Stomach smooth muscle (tissue), 2 donors: ENCODE data around the gene RINT1.
A peak's percentile ranks its signal among the peaks of the same experiment; 100 is the strongest.
"Not testable (repeated sequence)": the region's sequence is repeated elsewhere in the genome, so short reads cannot be mapped to it uniquely, and the experiment has no call there.

Experiments
- H3K27ac ChIP-seq: one replicate; pipeline ENCODE4 v1.7.0; 2013; ENCODE audit warnings: mild to moderate bottlenecking, low read length, inconsistent platforms
- H3K27me3 ChIP-seq, 2 donors: one replicate each; pipeline ENCODE4 v1.7.0; 2013; ENCODE audit warnings: low read length in 2 of 2; ENCODE audit not compliant: insufficient read depth in 2 of 2, control insufficient read depth in 1 of 2
- H3K36me3 ChIP-seq, 2 donors: one replicate each; pipeline ENCODE4 v1.7.0; 2013; ENCODE audit warnings: low read length in 2 of 2; ENCODE audit not compliant: control insufficient read depth in 2 of 2, insufficient read depth in 2 of 2
- H3K4me1 ChIP-seq: one replicate; pipeline ENCODE4 v1.7.0; 2013; ENCODE audit warnings: low read length; ENCODE audit not compliant: control insufficient read depth, insufficient read depth
- H3K4me3 ChIP-seq, 2 donors: one replicate each; pipeline ENCODE4 v1.7.0; 2013; ENCODE audit warnings: low read length in 2 of 2
- H3K9ac ChIP-seq, 2 donors: one replicate each; pipeline ENCODE4 v1.7.0; 2013; ENCODE audit warnings: low read length in 2 of 2, mild to moderate bottlenecking in 1 of 2
- H3K9me3 ChIP-seq, 2 donors: one replicate each; pipeline ENCODE4 v1.7.0; 2013; ENCODE audit warnings: low read length in 2 of 2; ENCODE audit not compliant: control insufficient read depth in 2 of 2
- donor health status: healthy.
- donor health status: Pancreatic carcinoma.

Gene RINT1

DNA sequence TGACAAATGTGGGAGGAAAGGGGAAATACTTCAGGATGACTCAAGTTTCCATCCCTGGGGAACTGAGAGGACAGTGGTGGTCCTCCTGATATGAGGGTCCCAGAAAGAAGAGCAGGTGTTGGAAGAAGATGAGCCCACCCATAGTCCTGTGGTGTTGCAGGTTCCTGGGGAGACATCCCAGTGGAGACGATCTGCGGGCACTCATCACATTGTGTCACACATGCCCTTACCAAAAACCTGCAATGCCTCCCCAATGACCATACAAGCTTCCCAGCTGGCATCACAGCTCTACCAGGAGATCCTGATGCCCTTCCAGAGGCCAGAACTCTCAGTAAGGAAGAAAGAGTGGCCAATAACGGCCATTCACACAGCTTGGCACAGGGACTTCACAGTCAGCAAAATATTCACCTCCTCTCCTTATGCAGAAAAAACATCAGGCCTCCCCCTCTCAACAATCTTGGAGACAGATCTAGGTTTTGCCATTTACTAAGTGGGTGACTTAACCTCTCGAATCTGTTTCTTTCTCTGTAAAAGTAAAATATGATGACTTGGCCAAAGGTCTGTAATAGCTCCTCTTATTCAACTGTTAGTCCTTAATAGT lies 19.0 kb upstream of the RINT1 start:
- Histone ChIP-seq H3K36me3 (peaks cover 0 to 3% of the 10 kb centered on the region in 2 donors), H3K9ac (no peak overlapping the region), H3K9me3 (no peaks in the 10 kb centered on the region), H3K4me3 (no peak overlapping the region), H3K27me3 (no peaks in the 10 kb centered on the region), H3K27ac (no peak overlapping the region), H3K4me1 (no peaks in the 10 kb centered on the region)

- H3K4me1 ChIP-seq, H3K4me3 ChIP-seq, H3K9ac ChIP-seq: not testable (repeated sequence)
Observed at GRCh38 chr7:105515610-105516009, 16.4 kb upstream of the RINT1 start.

GRCh38 chr7:105519353-105519752 lies 12.6 kb upstream of the RINT1 start:
- Histone ChIP-seq H3K4me1 (peaks cover 11% of the 10 kb centered on the region), H3K36me3 (no peaks in the 10 kb centered on the region), H3K4me3 (no peak overlapping the region), H3K27ac (no peak overlapping the region), H3K27me3 (no peaks in the 10 kb centered on the region), H3K9me3 (no peaks in the 10 kb centered on the region), H3K9ac (no peak overlapping the region)

More at GRCh38 chr7:105515610-105516009, 16.4 kb upstream of the RINT1 start:
- H3K27ac ChIP-seq, H3K9me3 ChIP-seq, H3K27me3 ChIP-seq, H3K36me3 ChIP-seq: not testable (repeated sequence)

- H3K27ac ChIP-seq, H3K9me3 ChIP-seq, H3K9ac ChIP-seq, H3K4me3 ChIP-seq, H3K27me3 ChIP-seq, H3K36me3 ChIP-seq: not testable (repeated sequence)
- H3K4me1 ChIP-seq, result peaks cover 11% of the 10 kb centered on the region
Observed at GRCh38 chr7:105520620-105521019, 11.4 kb upstream of the RINT1 start.

DNA sequence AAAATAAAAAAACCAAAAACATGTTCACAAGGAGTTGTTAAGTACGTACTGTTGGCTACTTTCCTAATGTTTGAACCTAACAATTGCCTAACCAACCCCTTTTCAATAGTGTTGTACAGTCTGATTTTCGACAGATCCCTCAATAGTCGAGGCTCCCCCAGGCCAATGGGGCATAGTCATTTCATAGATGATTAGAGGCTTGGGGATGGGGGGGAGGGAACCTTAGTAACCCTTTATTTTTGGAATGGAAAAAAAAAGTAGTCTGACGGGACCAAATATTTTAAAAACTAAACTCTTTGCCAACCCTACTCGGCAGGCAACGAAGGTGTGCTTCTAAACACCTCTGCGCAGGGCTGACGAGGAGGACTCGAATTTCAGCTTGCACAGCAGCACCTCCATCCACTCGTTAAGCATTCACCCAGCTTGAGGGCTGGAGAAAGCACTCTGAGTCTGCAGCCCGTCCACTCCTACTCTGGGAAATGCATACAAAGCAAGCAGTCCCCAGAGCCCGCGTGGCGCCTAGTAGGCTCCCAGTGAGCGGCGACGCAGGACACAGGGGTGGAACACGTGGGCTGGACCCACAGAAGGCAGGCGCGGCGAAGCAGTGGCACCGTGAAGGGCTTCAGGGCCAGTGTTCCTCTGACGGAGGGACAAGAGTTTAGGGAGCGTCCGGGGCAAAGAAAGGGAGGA lies 10.8 kb upstream of the RINT1 start:
- Histone ChIP-seq H3K27me3 (no peaks in the 10 kb centered on the region), H3K9ac (peak overlapping the region; percentile 71 to 86)

GRCh38 chr7:105521717-105522463 lies 10.1 kb upstream of the RINT1 start, which contains the start of gene PUS7:
TSS of gene PUS7 (minus strand) at chr7:105522271. CDS start at chr7:105508512, 13,759 bp downstream.
- H3K9ac ChIP-seq, result peak within 1 kb of the TSS; percentile 93 to 95
- no peaks in the 10 kb centered on the region for H3K27me3 ChIP-seq
- peak within 1 kb of the TSS; percentile 90 for H3K27ac ChIP-seq
- H3K36me3 ChIP-seq, result no peaks in the 10 kb centered on the region
- peaks cover 11% of the 10 kb centered on the region for H3K4me1 ChIP-seq
- H3K9me3 ChIP-seq, result no peaks in the 10 kb centered on the region
- peak within 1 kb of the TSS; percentile 83 to 94 for H3K4me3 ChIP-seq

More for the DNA sequence above, 10.8 kb upstream of the RINT1 start:
- Histone ChIP-seq H3K9me3 (no peaks in the 10 kb centered on the region), H3K4me3 (peak overlapping the region; percentile 83 to 94), H3K4me1 (peaks cover 11% of the 10 kb centered on the region), H3K36me3 (no peaks in the 10 kb centered on the region), H3K27ac (peak overlapping the region; percentile 90)

DNA sequence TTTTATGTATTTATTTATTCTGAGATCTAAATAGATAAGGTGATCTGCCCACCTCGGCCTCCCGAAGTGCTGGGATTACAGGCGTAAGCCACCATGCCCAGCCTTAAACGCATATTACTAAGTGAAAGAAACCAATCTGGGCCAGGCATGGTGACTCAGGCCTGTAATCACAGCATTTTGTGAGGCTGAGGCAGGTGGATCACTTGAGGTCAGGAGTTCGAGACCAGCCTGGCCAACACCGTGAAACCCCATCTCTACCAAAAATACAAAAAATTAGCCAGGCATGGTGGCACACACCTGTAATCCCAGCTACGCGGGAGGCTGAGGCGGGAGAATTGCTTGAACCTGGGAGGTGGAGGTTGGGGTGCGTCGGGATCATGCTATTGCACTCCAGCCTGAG lies 7.6 kb upstream of the RINT1 start:
- not testable (repeated sequence) for H3K27ac ChIP-seq, H3K9ac ChIP-seq, H3K4me3 ChIP-seq, H3K9me3 ChIP-seq, H3K27me3 ChIP-seq, H3K36me3 ChIP-seq
- H3K4me1 ChIP-seq, result peaks cover 11% of the 10 kb centered on the region

GRCh38 chr7:105524840-105525239 lies 7.2 kb upstream of the RINT1 start:
- H3K36me3 ChIP-seq, result no peaks in the 10 kb centered on the region
- H3K9me3 ChIP-seq, result no peaks in the 10 kb centered on the region
- no peak overlapping the region for H3K4me3 ChIP-seq
- H3K9ac ChIP-seq, result no peak overlapping the region
- H3K27ac ChIP-seq, result no peak overlapping the region
- peaks cover 11% of the 10 kb centered on the region for H3K4me1 ChIP-seq
- H3K27me3 ChIP-seq, result no peaks in the 10 kb centered on the region

DNA sequence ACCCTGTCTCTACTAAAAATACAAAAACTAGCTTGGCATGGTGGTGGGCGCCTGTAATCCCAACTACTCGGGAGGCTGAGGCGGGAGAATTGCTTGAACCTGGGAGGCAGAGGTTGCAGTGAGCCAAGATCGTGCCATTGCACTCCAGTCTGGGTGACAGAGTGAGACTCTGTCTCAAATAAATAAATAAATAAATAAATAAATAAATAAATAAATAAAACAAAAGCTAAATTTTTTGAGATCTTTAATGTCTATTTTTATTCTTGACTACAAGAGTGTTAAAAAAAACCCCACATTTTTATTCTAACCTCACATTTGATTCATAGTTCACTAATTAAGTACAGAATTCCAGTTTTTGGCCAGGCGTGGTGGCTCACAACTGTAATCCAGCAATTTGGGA lies 4.3 kb upstream of the RINT1 start:
- not testable (repeated sequence) for H3K4me3 ChIP-seq, H3K27ac ChIP-seq, H3K27me3 ChIP-seq, H3K4me1 ChIP-seq, H3K36me3 ChIP-seq, H3K9me3 ChIP-seq, H3K9ac ChIP-seq

GRCh38 chr7:105530126-105530525 lies 1.9 kb upstream of the RINT1 start:
- no peaks in the 10 kb centered on the region for H3K9me3 ChIP-seq
- H3K36me3 ChIP-seq, result no peaks in the 10 kb centered on the region
- peaks cover 10% of the 10 kb centered on the region for H3K4me1 ChIP-seq
- H3K27ac ChIP-seq, result no peak overlapping the region
- H3K4me3 ChIP-seq, result no peak overlapping the region
- no peak overlapping the region for H3K9ac ChIP-seq
- no peaks in the 10 kb centered on the region for H3K27me3 ChIP-seq

GRCh38 chr7:105530546-105530945 lies 1.5 kb upstream of the RINT1 start:
- H3K9me3 ChIP-seq, result no peaks in the 10 kb centered on the region
- H3K36me3 ChIP-seq, result no peaks in the 10 kb centered on the region
- no peak overlapping the region for H3K4me3 ChIP-seq
- no peaks in the 10 kb centered on the region for H3K27me3 ChIP-seq
- H3K9ac ChIP-seq, result no peak overlapping the region
- peaks cover 10% of the 10 kb centered on the region for H3K4me1 ChIP-seq
- no peak overlapping the region for H3K27ac ChIP-seq
